GM12891 (cell line): ENCODE results near the gene ABRACL.
A peak's percentile ranks its signal among the peaks of the same experiment; 100 is the strongest.

ENCODE experiments used
- POLR2A ChIP-seq: IDR thresholded peaks from 2 replicates; pipeline ENCODE4 v1.6.1; 2011; ENCODE audit warnings: low read depth, low read length, control low read depth
- POLR2AphosphoS5 ChIP-seq: IDR thresholded peaks from 2 replicates; pipeline ENCODE4 v1.6.1; 2011; ENCODE audit warnings: low read depth, low read length, control low read depth
- SPI1 ChIP-seq: IDR thresholded peaks from 2 replicates; pipeline ENCODE4 v1.6.1; 2011; ENCODE audit warnings: low read depth, low read length, control low read depth
- TAF1 ChIP-seq: IDR thresholded peaks from 2 replicates; pipeline ENCODE4 v1.6.1; 2011; ENCODE audit warnings: low read depth, low read length, control low read depth

DNA sequence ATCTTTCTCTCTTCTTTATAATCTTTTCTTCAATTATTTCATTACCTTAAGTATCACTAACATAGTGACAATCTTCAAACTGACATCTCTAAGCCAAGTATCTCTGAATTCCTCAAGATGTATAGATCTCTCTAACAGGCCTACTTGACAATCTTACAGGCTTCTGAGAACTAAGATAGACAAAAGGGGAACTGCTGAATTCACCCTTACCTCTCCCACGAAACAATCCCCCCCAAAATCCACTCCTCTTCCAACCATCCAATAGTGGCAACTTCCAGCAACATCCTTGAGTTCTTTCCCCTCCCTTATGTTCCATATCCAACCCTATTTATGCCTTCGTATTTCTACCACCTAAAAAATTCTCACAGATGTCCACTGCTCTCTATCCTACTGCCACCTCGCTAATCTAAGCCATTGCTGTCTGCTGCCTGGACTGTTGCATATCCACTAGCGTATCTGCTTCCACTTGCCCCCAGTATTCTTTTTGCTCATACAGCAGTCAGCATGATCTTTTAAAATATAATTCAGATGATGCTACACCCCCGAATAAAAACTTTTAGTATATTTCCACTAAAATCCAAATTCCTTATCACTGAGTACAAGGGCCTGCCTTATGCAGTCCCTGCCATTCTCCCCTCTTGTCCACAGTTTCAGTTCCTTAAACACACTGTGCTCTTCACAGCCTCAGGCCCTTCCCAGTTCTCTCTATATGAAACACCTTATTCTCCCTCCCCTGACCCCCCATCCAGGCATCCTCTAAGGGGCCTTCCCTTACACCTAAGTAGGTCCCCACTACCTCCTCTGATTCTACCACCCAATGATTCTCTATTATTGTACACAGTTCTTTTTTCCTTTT, 48.5 kb upstream of the ABRACL start:
- TF ChIP-seq POLR2A (no peak), POLR2AphosphoS5 (no peak), SPI1 (peak; percentile 95), TAF1 (no peak)
